HG03571 (cell line): ENCODE measurements around the gene TEX35.
"Not testable (repeated sequence)": the region's sequence is repeated elsewhere in the genome, so short reads cannot be mapped to it uniquely, and the experiment has no call there.

Experiments used
- ATAC-seq: cut with Tn5 transposase; IDR thresholded peaks from one replicate; pipeline ENCODE4 v1.9.1; 2021; ENCODE audit not compliant: unreplicated experiment

Gene TEX35

GRCh38 chr1:178494569-178494971 lies 18.3 kb upstream of the TEX35 start:
- ATAC-seq, result no peak

- no peak for ATAC-seq
Measured at GRCh38 chr1:178495158-178495557, 17.8 kb upstream of the TEX35 start.

- ATAC-seq, result no peak
Measured at GRCh38 chr1:178495741-178496409, 17.0 kb upstream of the TEX35 start.

GRCh38 chr1:178496410-178497135 lies 16.3 kb upstream of the TEX35 start, which contains the start of gene CLEC20A:
CLEC20A (minus strand) TSS chr1:178496964; CDS start chr1:178496939, 25 bp downstream.
- no peak for ATAC-seq

- no peak for ATAC-seq
Measured at GRCh38 chr1:178497903-178498478, 14.9 kb upstream of the TEX35 start.

GRCh38 chr1:178498896-178499675 lies 13.8 kb upstream of the TEX35 start:
- ATAC-seq, result no peak

- no peak for ATAC-seq
Measured at GRCh38 chr1:178500091-178500770, 12.7 kb upstream of the TEX35 start.

- ATAC-seq, result no peak
Measured at GRCh38 chr1:178500936-178501554, 11.9 kb upstream of the TEX35 start.

GRCh38 chr1:178501705-178502329 lies 11.1 kb upstream of the TEX35 start:
- no peak for ATAC-seq

- no peak for ATAC-seq
Measured at GRCh38 chr1:178502330-178502714, 10.6 kb upstream of the TEX35 start.

- no peak for ATAC-seq
Measured at GRCh38 chr1:178502856-178503255, 10.1 kb upstream of the TEX35 start.

GRCh38 chr1:178503316-178503715 lies 9.6 kb upstream of the TEX35 start:
- ATAC-seq, result not testable (repeated sequence)

- no peak for ATAC-seq
Measured at GRCh38 chr1:178503849-178504248, 9.1 kb upstream of the TEX35 start.

- ATAC-seq, result no peak
Measured at GRCh38 chr1:178504286-178504685, 8.6 kb upstream of the TEX35 start.

- ATAC-seq, result no peak
Measured at GRCh38 chr1:178506177-178506576, 6.7 kb upstream of the TEX35 start.

- ATAC-seq, result no peak
Measured at GRCh38 chr1:178506669-178507068, 6.2 kb upstream of the TEX35 start.

GRCh38 chr1:178509414-178510007 lies 3.4 kb upstream of the TEX35 start:
- no peak for ATAC-seq

- ATAC-seq, result no peak
Measured at GRCh38 chr1:178510155-178510554, 2.8 kb upstream of the TEX35 start.

GRCh38 chr1:178513278-178513983 lies 522 bp downstream of the TEX35 start:
- no peak for ATAC-seq
